Neural cell (in vitro differentiated cells): ENCODE measurements around the gene MYB. TPM values are rescaled to one million over a fixed set of nuclear protein-coding genes. Genes with fewer than 3 reads are reported as not detected.

Source experiments
- H2AFZ ChIP-seq: fragments of 200-600, 300-800 bp; sonication (generic), shearing (Covaris generic); 2 replicates; pipeline ENCODE4 v1.6.0; 2014; ENCODE audit warnings: low read depth, mild to moderate bottlenecking, antibody characterized with exemption, low read length, moderate library complexity
- H3F3A ChIP-seq: fragments of 200-600 bp; shearing (Covaris generic); 2 replicates; pipeline ENCODE4 v1.6.1; 2016; ENCODE audit warnings: mild to moderate bottlenecking, moderate library complexity, mixed read lengths, antibody characterized with exemption, low read length; ENCODE audit not compliant: insufficient read depth, poor library complexity, severe bottlenecking
- H3K27ac ChIP-seq: fragments of 200-600, 300-800 bp; sonication (generic), shearing (Covaris generic); 2 replicates; pipeline ENCODE4 v1.5.1; 2014; ENCODE audit warnings: mild to moderate bottlenecking, low read length, moderate library complexity
- H3K27me3 ChIP-seq: fragments of 300-800, 200-600 bp; sonication (generic), shearing (Covaris generic); 2 replicates; pipeline ENCODE4 v1.6.0; 2014; ENCODE audit warnings: mild to moderate bottlenecking, low read depth, low read length, moderate library complexity; ENCODE audit not compliant: insufficient read depth
- H3K36me3 ChIP-seq: fragments of 300-800, 200-600 bp; sonication (generic), shearing (Covaris generic); 2 replicates; pipeline ENCODE4 v1.5.1; 2014; ENCODE audit warnings: mild to moderate bottlenecking, antibody characterized with exemption, low read length, moderate library complexity; ENCODE audit not compliant: insufficient read depth
- H3K4me2 ChIP-seq: fragments of 300-800, 200-600 bp; sonication (generic), shearing (Covaris generic); 2 replicates; pipeline ENCODE4 v1.6.0; 2014; ENCODE audit warnings: mild to moderate bottlenecking, low read length
- H3K4me3 ChIP-seq: fragments of 300-800, 200-600 bp; sonication (generic), shearing (Covaris generic); 2 replicates; pipeline ENCODE4 v1.5.1; 2014; ENCODE audit warnings: mild to moderate bottlenecking, low read length, moderate library complexity
- H3K79me2 ChIP-seq: fragments of 200-600 bp; shearing (Covaris generic); replicated peaks from 2 replicates; pipeline ENCODE4 v1.6.0; 2014; ENCODE audit warnings: mild to moderate bottlenecking, low read length, moderate library complexity; ENCODE audit not compliant: insufficient read depth
- H3K9ac ChIP-seq: fragments of 300-800, 200-600 bp; sonication (generic), shearing (Covaris generic); 2 replicates; pipeline ENCODE4 v1.6.1; 2016; ENCODE audit warnings: mild to moderate bottlenecking, low read length, mixed read lengths
- H3K9me2 ChIP-seq: fragments of 200-600 bp; shearing (Covaris generic); 2 replicates; pipeline ENCODE4 v1.6.1; 2016; ENCODE audit warnings: mild to moderate bottlenecking, low read length, mixed read lengths; ENCODE audit not compliant: insufficient read depth
- H3K9me3 ChIP-seq: fragments of 200-600, 300-800 bp; sonication (generic), shearing (Covaris generic); 2 replicates; pipeline ENCODE4 v1.6.1; 2016; ENCODE audit warnings: mild to moderate bottlenecking, mixed run types, low read length, moderate library complexity, mixed read lengths
- H4K20me1 ChIP-seq: fragments of 200-600 bp; shearing (Covaris generic); 2 replicates; pipeline ENCODE4 v1.6.1; 2016; ENCODE audit warnings: mild to moderate bottlenecking, mixed run types; ENCODE audit not compliant: insufficient read depth
- EP300 ChIP-seq: fragments of 450-650 bp; conservative IDR thresholded peaks from 2 replicates; pipeline ENCODE4 v1.6.1; 2014; ENCODE audit warnings: antibody characterized with exemption, mild to moderate bottlenecking, moderate library complexity; ENCODE audit not compliant: poor library complexity, severe bottlenecking
- EZH2 ChIP-seq: fragments of 200-600, 300-800 bp; shearing (Covaris generic), sonication (generic); IDR thresholded peaks from 2 replicates; pipeline ENCODE4 v1.6.1; 2014; ENCODE audit warnings: antibody characterized with exemption, low read length, borderline replicate concordance, mild to moderate bottlenecking; ENCODE audit not compliant: insufficient read depth, poor library complexity, severe bottlenecking
- MXI1 ChIP-seq: fragments of 450-650 bp; conservative IDR thresholded peaks from 2 replicates; pipeline ENCODE4 v1.6.1; 2014; ENCODE audit warnings: antibody characterized with exemption, mild to moderate bottlenecking; ENCODE audit not compliant: poor library complexity, severe bottlenecking
- POLR2AphosphoS5 ChIP-seq: IDR thresholded peaks from 2 replicates; pipeline ENCODE4 v1.6.1; 2012
- RAD21 ChIP-seq: fragments of 450-650 bp; conservative IDR thresholded peaks from 2 replicates; pipeline ENCODE4 v1.6.1; 2014; ENCODE audit warnings: antibody characterized with exemption, mild to moderate bottlenecking, moderate library complexity
- SMC3 ChIP-seq: fragments of 450-650 bp; conservative IDR thresholded peaks from 2 replicates; pipeline ENCODE4 v1.6.1; 2014; ENCODE audit warnings: antibody characterized with exemption, mild to moderate bottlenecking, moderate library complexity; ENCODE audit not compliant: poor library complexity
- TAF1 ChIP-seq: IDR thresholded peaks from 2 replicates; pipeline ENCODE4 v1.6.1; 2012; ENCODE audit warnings: low read depth
- polyA minus RNA-seq: library from RNA; depleted of rRNA, polyadenylated mRNA; stranded (reverse); fragments of >200 nt; gene quantifications from 2 replicates; pipeline ENCODE4 v1.2.3, GENCODE V29; 2014
- polyA plus RNA-seq: library from polyadenylated mRNA; depleted of rRNA; stranded (reverse); fragments of >200 nt; gene quantifications from 2 replicates; pipeline ENCODE4 v1.2.3, GENCODE V29; 2014
- TF ChIP-seq, protein P1 (sequence below): fragments of 450-650 bp; IDR thresholded peaks from 2 replicates; pipeline ENCODE4 v1.5.1; 2014; ENCODE audit warnings: antibody characterized with exemption, mild to moderate bottlenecking, moderate library complexity; ENCODE audit not compliant: poor library complexity, severe bottlenecking
- TF ChIP-seq, protein P2 (sequence below): IDR thresholded peaks from 2 replicates; pipeline ENCODE4 v1.6.1; 2012; ENCODE audit warnings: borderline replicate concordance

The MYB gene
- polyA plus RNA-seq (2.9 and 4.0 TPM in 2 replicates), polyA minus RNA-seq (3.4 and 4.1 TPM in 2 replicates)

DNA sequence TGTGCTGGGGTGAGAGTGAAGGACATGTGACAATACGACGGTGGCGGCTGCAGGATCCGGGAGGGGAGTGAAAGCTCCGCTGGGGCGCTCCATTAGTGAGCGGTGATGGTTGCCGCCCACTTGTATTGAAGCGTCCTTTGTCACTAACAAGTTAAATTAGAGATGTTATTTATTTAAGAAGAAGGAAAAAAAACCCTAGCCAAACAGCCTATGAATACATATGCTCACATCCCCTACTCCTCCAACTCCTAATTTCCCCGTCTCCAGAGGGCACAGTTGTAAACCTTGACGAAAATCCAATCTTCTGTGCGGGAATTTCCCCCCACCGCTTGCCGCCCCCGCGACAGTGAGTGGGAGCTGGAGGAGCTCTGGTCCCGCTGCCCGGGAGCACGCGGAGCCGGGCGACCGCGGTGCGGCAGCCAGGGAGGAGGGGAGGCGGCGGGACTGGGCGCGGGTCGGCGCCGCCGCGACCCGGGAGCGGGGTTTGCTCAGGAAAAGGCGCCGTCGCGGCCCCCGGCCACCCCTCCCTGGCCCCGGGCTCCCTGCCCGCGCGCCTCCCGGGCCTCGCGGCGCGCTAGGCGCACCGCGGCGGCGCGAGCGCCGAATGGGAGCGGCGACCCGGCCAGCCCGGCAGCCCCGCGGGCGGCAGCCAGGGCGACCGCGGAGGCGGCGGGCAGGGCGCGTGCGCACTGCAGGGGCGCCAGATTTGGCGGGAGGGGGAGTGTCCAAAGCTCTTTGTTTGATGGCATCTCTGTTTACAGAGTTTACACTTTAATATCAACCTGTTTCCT lies at the start of gene MYB:
Gene MYB, plus strand, starts transcription at position 767 of the 791 bp plus-strand sequence. CDS start 206 bp downstream, outside the sequence.
- Histone ChIP-seq H2AFZ (peak within 1 kb of the TSS; percentile 45), H3K27ac (no peak within 1 kb of the TSS), H3K36me3 (no peaks in the 10 kb centered on the region), H4K20me1 (no peaks in the 10 kb centered on the region), H3K9me2 (no peaks in the 10 kb centered on the region), H3F3A (peaks cover 7% of the 10 kb centered on the region), H3K9me3 (no peaks in the 10 kb centered on the region), H3K4me2 (peak within 1 kb of the TSS; percentile 86), H3K9ac (peak within 1 kb of the TSS; percentile 56), H3K79me2 (no peaks in the 10 kb centered on the region), H3K27me3 (peaks cover 39% of the 10 kb centered on the region), H3K4me3 (peak within 1 kb of the TSS; percentile 86)
- no peak for TF ChIP-seq SMC3
- peak; percentile 40 for TF ChIP-seq MXI1
- TF ChIP-seq, protein P1, sequence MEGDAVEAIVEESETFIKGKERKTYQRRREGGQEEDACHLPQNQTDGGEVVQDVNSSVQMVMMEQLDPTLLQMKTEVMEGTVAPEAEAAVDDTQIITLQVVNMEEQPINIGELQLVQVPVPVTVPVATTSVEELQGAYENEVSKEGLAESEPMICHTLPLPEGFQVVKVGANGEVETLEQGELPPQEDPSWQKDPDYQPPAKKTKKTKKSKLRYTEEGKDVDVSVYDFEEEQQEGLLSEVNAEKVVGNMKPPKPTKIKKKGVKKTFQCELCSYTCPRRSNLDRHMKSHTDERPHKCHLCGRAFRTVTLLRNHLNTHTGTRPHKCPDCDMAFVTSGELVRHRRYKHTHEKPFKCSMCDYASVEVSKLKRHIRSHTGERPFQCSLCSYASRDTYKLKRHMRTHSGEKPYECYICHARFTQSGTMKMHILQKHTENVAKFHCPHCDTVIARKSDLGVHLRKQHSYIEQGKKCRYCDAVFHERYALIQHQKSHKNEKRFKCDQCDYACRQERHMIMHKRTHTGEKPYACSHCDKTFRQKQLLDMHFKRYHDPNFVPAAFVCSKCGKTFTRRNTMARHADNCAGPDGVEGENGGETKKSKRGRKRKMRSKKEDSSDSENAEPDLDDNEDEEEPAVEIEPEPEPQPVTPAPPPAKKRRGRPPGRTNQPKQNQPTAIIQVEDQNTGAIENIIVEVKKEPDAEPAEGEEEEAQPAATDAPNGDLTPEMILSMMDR, result no peak

DNA sequence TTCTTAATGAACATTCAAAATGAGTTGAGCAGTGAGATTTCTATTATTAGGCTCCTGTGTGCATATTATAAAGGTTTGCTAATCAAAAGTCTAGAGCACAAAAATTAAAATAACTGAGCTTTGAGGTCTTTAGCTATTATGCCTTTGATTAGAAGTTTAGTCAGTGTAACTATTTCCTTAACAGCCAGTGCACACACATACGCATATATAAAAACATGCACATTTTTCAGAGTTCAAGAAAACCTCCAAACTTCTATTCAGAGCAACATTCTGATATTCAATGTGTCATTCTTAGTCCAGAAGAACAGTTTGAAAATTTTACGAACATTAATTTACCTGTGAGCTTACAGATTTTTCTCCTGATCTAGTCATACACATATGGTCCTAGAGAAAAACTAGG lies 48.3 kb upstream of the MYB start:
- Histone ChIP-seq H3K4me2 (no peak overlapping the region), H3K9ac (no peak overlapping the region), H3K79me2 (no peaks in the 10 kb centered on the region), H3K9me3 (no peaks in the 10 kb centered on the region), H3K27ac (no peak overlapping the region), H3K36me3 (no peaks in the 10 kb centered on the region), H2AFZ (no peak overlapping the region), H3F3A (no peaks in the 10 kb centered on the region), H3K4me3 (no peak overlapping the region), H3K9me2 (no peaks in the 10 kb centered on the region), H3K27me3 (no peaks in the 10 kb centered on the region), H4K20me1 (no peaks in the 10 kb centered on the region)
- TF ChIP-seq EZH2 (no peak), POLR2AphosphoS5 (no peak), RAD21 (no peak), TAF1 (no peak), EP300 (no peak)
- TF ChIP-seq, protein P2, sequence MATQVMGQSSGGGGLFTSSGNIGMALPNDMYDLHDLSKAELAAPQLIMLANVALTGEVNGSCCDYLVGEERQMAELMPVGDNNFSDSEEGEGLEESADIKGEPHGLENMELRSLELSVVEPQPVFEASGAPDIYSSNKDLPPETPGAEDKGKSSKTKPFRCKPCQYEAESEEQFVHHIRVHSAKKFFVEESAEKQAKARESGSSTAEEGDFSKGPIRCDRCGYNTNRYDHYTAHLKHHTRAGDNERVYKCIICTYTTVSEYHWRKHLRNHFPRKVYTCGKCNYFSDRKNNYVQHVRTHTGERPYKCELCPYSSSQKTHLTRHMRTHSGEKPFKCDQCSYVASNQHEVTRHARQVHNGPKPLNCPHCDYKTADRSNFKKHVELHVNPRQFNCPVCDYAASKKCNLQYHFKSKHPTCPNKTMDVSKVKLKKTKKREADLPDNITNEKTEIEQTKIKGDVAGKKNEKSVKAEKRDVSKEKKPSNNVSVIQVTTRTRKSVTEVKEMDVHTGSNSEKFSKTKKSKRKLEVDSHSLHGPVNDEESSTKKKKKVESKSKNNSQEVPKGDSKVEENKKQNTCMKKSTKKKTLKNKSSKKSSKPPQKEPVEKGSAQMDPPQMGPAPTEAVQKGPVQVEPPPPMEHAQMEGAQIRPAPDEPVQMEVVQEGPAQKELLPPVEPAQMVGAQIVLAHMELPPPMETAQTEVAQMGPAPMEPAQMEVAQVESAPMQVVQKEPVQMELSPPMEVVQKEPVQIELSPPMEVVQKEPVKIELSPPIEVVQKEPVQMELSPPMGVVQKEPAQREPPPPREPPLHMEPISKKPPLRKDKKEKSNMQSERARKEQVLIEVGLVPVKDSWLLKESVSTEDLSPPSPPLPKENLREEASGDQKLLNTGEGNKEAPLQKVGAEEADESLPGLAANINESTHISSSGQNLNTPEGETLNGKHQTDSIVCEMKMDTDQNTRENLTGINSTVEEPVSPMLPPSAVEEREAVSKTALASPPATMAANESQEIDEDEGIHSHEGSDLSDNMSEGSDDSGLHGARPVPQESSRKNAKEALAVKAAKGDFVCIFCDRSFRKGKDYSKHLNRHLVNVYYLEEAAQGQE, result no peak
